Renal cortical epithelial cell (primary cell): ENCODE data around the gene KSR2. TPM values are rescaled to one million over a fixed set of nuclear protein-coding genes. Genes with fewer than 3 reads are reported as not detected.

Experiments used
- DNase-seq: peaks from one replicate; pipeline ENCODE4 v3.0.0-alpha.2; 2011; ENCODE audit warnings: low read depth
- total RNA-seq: library from RNA; depleted of rRNA; stranded (reverse); fragments of >200 nt; gene quantifications from 2 replicates; pipeline ENCODE4 v1.2.3, GENCODE V29; 2014

The KSR2 gene
- total RNA-seq, 1 donor from 2014 or later, result 0.65 TPM

DNA sequence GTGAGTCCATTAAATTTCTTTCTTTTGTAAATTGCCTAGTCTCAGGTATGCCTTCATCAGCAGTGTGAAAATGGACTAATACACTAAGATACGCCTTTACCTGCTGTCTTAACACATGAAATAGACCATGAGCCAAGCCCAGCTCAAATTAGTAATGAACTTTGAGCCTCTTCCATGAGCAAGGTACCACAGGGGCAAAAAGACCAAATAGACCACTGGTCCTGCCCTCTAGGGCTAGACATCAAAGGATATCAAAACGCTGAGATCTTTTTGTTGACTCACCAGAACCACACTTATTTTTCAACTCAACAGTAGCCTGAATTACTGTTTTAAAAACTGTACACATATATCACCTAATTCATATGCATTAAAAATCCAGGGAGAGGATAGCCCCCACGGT, 469.9 kb downstream of the KSR2 start:
- DNase-seq, result no peak

DNA sequence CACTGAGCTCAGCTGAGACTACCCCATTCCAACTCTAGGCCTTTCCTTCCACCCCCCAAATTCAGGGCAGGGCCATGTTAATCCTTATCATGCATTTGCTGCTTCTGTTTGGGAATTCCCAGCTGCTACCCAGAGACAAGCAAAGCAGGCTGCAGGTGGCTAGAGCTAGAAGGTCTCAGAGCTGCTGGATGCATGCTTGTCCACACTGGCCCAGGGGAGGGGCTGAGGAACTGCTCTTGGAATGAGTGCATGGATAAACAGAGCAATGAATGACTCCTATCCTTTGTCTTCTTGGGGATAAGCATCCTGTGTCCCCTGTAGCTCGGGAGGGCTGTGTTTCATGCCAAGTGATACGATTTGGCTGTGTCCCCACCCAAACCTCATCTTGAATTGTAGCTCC, 470.5 kb downstream of the KSR2 start:
- DNase-seq, result no peak

DNA sequence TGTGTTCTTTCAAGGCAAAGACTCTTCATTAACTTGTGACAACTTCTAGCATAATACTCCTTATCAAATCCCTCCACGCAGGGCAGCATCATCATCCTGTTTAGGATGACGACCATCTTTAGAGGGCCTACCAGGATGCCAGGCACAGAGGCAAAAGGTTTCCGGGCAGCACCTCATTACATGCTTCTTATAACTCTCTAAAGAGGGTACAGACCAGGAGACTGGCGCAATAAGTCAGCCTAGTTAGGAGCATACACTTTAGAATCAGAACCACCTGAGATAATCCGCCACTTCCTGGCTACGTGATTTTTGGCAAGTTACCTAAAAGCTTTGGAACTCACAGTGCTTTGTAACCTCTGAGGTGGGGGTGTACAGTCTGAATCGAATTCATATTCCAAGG, 471.4 kb downstream of the KSR2 start:
- no peak for DNase-seq

DNA sequence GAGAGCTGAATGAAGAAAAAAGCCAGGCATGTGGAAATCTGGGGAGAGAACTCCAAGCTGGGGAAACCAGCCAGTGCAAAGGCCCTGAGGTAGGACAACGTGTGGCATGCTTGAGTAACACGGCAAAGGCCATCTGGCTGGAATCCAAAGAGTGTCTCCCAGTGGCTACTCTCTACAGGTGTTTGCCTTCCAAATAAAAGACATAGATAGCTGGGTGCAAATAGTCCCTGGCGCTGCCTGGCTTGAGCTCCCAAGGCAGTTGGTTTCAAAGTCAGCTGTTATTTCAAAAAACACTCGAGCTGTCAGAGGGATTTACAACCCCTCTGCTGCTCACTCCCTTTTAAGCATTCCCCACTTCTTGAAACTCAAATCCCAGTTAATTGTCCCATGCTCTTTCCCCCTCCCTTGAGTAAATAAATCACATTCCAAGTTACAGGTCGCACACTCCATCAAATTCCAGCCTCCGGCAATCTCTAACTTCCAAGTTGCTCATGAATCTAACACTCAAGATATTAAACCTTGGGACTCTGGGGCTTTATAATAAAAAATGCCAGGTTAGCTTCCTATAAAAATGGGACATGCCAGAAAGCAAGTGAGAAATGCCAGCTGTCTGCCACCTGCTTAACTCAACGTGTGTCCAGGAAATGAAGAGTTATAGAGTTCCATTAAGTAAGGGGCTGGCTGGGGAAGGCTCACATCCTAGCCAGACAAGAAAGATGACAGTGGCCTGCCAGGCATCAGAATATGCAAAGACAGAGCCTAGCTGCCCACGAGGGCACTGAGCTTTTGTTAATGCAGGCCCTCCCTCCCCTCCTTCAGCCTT, 473.7 kb downstream of the KSR2 start:
- peak; percentile 83 for DNase-seq

DNA sequence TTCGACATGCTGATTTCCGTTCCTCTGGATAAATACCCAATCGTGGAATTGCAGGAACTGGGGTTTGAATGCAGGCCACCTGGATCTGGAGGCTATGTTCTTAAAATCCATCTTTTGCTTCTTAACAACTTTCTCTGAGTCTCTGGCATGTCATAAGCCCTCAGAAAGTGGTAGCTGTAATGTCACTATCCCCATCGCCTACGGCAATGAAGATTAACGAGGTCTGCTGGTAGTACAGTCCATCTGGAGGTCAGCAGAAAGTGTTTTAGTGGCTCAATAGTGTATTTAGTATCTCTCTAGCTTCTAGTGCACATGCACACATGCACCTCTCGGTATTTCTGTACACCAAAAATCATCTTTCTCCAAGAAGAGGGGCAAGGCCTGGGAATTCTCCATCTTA, 477.1 kb downstream of the KSR2 start:
- DNase-seq, result no peak

DNA sequence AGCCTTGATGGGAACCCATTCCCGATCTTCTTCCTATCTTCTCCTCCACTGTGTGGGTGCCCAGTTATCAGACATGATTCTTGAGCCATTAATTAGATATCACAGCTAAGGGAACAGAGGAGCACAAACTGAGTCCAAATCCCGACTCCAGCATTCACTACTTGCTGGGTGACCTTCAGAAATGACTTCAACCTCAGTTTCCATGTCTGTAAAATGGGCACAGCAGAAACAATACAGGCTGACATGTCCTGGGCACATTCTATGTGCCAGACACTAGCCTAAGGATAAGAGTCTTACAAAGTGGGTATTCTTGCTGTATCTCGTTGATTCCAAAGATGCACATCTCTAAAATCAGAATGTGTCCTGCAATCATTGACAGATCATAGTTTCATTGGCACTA, 478.7 kb downstream of the KSR2 start:
- no peak for DNase-seq

DNA sequence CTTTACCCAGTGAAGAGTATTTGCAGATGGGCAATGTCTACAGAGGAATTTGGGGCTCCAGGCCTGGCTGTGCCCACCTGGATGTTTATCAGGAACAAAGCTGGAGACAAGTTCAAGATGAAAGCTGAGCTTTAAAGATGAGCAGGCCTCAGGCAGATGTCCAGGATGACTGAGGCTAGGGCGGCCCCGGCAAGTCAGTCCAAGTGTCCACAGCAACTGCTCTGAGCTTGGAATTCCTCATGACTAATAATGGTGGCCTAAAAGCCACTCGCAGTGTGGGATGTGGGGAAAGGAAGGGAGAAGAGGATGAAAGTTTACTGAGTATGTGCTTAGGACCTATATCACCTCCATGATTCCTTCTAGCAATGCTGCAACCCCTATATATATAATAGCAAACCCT, 479.1 kb downstream of the KSR2 start:
- no peak for DNase-seq

DNA sequence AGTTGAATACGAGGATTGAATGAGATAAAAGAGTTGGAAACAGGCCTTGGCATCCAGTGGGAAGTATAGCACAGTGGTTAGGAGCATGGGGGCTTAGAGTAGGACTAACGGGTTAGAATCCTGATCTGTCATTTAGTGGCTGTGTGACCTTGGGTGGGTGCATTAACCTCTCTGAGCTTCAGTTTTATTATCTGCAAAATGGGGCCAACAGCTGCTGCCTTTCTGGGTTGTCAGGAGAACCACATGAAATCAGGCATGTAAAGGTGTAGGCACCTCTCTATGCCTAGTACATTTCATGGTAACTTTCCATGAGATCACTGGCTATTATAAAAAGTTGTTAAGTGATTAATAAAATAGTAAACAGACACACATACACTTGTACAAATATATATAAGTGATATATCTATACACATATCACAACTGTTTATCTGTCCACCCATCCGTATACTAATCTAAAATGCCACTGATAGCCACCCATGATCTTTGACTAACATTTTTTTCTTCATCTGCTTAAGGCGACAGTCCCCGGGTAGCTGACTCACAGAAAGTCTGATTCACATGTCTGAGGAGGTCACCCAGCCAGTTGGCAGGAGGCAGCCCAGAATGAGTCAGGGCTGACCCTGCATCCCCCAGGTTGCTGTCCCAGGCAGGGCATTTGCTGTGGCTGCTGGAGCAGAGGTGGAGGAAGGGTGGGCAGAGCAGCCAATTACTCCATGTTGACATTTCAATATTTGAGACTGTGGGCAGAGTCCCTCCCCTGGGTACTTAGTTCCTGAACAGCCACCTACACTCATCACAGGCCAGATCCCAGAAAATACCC, 481.7 kb downstream of the KSR2 start:
- peak; percentile 96 for DNase-seq

DNA sequence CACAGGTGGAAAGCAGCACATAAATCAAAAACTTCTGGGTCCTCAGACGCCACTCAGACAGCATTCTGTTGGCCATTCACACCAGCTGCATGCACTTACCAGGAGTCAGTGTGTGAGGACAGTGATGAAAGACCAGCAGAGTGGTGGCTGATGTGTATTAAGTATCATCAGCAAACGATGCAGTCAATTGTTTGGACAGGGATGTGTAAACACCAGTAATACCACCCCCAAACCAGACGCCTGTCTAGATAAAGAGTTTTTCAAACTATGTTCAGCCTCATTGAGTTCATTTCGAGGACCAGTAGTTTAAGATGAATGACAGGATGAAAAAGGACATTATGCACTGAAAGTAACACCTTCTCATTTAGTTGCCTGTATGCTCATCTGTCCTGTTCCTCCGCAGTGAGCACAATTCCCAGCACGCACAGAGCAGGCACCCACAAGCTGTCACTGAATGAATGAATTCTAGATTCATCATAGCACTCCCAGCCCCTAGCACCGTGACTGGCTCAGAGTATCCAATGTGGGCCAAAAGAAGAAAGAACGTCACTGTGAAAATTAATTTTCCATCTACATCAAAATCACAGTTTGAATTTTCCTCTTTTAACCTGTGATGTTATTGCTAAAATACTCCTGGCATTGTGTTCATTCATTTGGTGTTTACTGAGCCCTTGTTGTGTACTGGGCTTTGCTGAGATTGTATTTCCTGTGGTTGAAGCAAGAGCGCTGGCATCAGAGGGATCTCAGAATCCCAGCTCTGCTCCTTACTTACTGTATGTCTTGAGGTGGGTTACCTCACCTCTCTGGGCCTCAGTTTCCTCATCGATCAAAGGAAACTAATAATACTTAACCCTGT, 482.6 kb downstream of the KSR2 start:
- peak; percentile 51 for DNase-seq

DNA sequence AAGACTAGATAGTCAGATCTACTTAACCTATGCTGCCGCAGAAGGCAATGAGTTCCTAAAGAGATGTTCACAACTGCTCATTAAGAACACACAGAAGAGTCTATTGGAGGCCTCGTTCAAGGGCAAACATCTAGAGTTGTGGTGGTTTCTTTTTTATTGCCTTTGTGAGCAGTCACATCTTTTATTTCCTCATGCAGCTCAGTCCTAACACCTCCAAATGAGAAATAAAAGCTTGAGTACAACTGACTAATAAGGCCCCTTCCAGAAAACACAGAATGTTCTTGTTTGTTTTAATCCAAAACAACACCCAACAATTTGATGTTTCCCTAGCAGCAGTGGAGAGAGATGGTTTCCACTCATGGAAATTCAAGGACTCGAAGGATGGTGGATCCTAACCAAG, 483.9 kb downstream of the KSR2 start:
- DNase-seq, result peak; percentile 79

DNA sequence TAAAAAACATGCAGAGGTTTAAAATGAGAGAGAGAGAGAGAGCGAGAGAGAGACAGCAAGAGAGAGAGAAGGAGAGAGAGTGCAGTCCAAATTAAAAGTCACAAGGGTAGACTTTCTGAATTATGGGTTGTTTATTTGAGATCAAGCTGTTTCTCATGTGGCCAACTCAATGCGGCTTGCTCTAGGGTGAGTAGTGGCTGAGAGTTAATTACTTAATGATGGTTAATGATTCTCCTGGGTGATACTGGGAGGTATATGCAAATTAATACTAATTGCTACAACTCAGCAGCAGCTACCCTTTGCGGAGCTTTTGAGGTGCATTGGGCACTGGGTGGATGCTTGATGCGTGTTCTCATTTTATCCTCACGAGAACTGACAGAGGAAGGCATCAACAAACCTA, 485.3 kb downstream of the KSR2 start:
- peak; percentile 58 for DNase-seq

DNA sequence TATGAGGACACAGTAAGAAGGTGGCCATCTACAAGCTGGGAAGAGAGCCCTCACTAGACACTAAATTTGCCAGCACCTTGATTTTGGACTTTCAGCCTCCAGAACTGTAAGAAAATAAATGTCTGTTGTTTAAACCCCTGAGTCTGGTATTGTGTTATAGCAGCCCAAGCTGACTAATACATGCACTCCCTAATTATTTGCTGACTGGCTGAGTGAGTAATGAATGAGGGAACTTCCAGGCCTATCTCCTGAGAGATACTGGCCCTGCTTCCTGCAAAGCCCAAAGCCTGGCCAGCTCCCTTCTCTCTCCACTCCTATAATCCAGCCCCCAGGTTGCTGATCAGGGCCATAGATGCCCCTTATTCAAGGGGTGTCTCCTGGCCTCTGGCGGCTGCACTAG, 487.3 kb downstream of the KSR2 start:
- DNase-seq, result no peak

DNA sequence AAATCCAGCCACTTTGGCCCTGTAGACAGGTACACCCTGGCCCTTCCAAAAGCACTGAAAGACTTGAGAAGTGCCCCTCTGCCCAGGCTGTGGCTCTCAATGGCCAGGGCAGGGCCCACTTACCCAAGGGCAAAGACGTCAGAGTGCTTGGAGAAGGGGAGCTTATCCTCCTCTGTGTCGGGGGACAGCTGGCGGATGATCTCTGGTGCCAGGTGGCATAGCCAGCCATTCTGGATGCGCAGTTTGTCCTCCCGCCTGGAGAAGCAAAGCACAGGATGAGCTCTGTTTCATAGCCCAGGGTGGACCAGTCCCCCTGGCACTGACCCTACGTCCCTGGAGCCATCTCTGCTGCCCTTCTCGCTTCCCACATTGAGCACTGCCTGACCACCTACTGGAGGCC, 492.4 kb downstream of the KSR2 start:
- DNase-seq, result no peak

DNA sequence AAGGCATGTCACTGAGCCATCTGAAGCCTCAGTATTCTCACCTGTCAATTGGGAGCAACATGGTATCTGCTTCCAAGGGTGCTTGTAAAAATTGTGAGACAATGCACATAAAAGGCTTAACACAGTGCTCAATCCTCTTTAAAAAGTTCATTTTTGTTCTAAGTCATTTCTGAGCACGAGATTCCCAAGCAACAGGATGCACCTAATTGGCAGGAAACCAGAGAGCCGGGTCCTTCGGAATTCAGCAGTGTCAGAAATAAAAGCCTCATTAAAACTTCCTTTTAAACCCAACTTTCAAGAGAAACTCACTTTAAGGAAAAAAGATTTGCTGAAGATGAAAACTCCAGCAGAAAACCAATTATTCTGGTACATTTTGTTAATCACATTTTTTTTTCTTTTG, 494.9 kb downstream of the KSR2 start:
- DNase-seq, result no peak

DNA sequence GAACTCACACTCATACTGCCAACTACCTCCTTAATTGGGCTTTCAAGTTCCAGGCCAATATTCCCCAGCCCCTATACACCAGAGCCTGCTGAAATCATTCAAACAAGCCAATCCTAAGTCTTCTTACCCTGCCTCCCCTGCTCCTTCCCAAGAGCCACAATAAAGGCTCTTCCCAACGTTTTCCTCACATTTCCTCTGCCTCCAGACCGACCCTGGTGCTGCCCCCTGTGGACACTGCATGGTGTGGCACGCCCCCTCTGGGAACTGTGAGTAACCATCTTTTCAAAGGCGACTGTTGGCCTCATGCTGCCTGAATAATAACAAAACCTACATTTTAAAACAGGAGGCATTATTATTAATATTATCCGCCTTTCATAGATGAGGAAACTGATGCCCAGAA, 495.8 kb downstream of the KSR2 start:
- DNase-seq, result no peak

DNA sequence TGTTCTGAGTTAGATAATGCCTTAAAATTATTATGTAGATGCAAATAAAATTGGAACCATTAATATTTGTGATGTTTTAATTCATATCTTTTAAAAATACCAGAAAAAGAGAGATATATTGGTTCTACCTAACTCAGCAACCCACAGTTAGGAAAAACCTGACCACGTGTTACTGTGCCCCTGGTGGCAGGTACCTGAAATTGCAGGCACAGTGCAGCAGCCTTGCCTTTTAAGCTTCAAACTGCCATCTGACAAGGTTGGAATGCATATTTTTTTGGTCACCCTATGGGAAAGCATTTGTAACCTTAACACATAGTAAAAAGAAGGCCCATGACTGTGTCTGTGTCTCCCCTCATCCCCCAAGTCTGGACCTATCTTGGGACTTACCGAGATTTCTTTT, 498.0 kb downstream of the KSR2 start:
- DNase-seq, result no peak

DNA sequence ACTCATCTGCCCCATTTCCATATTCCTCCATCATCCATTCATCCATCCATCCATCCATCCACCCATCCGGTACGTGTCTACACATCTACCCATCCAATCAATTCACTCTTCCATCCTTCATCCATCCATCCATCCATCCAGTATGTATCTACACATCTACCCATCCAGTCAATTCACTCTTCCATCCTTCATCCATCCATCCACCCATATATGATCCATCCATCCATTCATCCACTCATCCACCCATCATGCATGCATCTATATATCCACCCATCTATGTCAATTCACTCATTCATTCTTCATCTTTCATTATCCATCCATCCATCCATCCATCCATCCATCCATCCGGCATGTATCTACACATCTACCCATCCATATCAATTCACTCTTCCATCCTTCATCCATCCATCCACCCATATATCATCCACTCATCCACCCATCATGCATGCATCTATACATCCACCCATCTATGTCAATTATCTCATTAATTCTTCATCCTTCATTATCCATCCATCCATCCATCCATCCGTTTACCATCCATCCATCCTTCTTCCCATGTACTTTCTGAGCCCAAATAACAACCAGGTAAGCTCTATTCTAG, 498.8 kb downstream of the KSR2 start:
- DNase-seq, result no peak

DNA sequence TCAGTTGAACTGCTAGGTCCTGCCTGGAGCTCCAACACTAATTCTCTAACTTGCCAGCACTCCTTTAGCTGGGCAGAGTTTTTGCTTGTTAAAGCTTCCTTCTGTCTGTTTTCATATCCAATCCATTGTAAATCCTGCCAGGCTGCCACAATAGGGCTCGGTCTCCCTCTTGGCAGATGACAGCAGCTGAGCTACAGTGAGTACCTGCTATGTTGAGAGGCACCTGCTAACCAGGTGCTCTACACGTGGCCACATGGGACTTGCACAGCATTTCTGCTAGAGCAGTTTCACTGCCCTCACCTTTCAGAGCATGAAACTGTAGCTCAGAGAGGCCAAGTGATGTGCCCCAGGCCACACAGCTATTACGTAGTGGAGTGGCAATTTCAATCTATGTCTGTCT, 500.8 kb downstream of the KSR2 start:
- no peak for DNase-seq

DNA sequence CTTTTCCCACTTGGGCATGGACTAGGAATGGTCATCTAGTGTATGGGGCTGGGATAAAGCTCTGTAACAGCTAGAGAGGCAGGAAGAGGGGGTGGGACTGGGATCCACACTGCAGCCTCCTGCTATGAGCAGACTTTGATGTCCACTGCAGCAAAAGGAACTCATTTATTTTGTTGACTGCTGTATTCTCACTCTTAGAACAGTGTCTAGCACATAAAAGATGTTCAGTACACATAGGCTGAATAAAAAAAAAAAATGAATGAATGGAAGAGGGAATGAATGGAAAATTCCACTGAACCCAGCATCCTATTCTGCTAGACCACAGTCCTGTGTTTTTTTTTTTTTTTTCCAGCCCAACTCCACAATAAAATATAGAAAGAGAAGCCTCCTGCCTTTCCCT, 501.2 kb downstream of the KSR2 start:
- no peak for DNase-seq

DNA sequence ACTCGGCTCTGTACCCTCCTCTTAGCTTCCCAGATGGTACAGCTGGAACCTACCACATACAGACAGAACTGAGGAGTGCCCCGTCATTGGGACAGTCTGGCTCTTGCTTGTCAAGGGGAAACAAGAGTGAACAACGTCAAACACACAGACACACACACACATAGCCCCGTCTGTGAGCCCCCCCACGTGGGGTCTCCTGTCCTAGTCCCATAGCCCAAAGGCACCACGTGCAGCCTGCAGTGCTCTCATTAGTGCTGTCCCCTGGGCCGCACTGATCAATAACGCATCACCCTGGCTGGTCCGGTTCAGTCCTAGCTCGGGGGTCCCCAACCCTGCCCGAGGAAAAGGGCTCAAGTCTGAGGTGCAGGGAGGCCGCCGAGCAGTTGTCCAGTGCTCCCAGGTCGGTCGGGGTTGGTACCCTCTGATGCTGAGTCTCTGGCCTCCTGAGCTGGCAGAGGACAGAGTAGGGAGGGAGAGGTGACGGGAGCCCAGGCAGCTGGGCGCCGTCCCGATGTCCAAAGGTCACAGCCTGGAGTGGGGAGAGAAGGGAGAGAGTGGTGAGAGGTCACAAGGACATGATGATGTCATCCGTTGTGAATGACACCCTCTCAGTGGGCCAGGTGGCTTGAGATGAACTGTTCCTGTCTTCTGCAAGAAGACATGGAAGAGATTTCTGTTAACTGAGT, 502.0 kb downstream of the KSR2 start:
- no peak for DNase-seq

DNA sequence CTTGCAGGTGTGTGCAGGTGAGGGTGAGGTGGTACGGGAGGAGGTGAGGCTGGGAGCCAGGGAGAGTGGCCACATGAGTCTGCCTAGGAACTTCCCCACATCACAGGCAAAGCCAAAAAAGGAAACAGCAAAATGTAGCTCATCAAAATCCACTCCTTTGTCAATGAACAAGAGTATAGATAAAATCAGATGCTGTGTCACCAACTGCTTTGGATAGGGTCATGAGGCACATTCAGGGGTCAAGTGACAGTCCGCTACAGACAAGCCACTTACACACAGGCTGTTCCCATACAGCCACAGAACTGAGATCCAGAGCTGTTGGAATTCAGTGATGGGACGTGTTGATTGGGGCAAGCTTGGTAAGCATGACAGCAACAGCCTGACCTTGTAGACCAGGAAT, 507.1 kb downstream of the KSR2 start:
- DNase-seq, result no peak
